22Rv1 (cell line): Measurements from ENCODE around the gene PTPRD.

Experiments used
- H3K27ac ChIP-seq: fragments of 450-650 bp; 2 replicates; pipeline ENCODE4 v1.5.1; 2017
- CTCF ChIP-seq: fragments of 450-650 bp; IDR thresholded peaks from 2 replicates; pipeline ENCODE4 v1.5.1; 2017; ENCODE audit warnings: mild to moderate bottlenecking
- ZFX ChIP-seq: fragments of 450-650 bp; IDR thresholded peaks from 2 replicates; pipeline ENCODE4 v1.6.1; 2017; ENCODE audit warnings: antibody characterized with exemption, borderline replicate concordance

PTPRD gene

DNA sequence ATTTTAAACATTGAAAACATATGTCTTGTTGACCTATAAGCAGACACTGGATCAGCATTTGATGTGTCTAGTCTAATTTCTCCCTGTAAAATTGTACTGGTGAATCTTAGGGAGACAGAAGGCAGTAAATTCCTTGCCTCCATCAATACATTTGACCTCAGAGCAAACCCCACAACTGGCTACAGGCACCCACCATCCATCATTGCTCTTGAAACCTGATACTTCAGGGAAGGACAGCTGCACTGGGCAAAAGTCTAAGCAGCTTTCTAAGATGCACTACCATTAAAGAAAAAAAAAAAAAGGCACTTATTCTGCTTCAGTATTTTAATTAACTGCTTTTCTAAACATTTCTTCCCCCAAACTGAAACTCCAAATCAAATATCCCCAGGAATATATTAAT, 1761.9 kb downstream of the PTPRD start:
- no peak overlapping the region for H3K27ac ChIP-seq
- no peak for TF ChIP-seq ZFX
- no peak for TF ChIP-seq CTCF

GRCh38 chr9:8845808-8846207, 1767.0 kb downstream of the PTPRD start:
- no peak for TF ChIP-seq ZFX
- no peak for TF ChIP-seq CTCF

DNA sequence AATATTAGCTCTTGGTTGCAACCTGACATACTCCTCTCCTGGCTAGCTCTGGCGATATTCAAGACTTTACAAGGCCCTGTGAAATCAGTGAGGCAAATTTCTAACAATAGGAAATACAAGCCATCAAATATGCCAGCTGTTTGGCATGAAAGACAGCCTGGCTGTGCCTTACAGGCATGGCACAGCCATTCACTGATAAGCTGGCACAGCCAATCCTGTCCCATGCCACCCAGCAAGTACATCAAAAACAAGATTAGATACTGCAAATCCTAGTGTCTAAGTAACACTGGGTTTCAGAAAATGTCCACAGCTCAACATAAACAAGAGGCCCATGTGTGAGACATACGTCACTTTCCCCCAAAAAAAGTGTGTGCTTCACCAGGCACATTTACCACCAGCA, 1767.4 kb downstream of the PTPRD start:
- no peak overlapping the region for H3K27ac ChIP-seq
- TF ChIP-seq ZFX (no peak), CTCF (no peak)

More at GRCh38 chr9:8845808-8846207, 1767.0 kb downstream of the PTPRD start:
- H3K27ac ChIP-seq, result no peak overlapping the region

DNA sequence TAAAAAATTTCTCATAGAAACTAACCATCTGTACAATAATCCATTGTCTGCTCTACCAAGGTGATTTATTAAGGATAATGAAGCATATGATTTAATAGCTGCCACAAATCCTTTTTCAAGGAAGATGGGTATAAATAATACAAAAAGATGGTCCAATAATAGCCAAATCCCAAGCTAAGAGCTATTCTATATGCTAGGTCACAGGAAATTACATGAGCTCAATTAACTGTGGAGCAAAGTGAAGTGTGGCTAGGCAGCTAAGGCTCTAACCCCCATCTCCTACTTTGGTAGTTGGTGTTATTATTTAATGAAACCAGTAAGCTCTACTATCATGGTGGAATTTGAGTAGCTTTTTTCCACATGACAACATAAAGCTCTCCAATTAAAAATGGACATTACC, 1768.3 kb downstream of the PTPRD start:
- no peak overlapping the region for H3K27ac ChIP-seq
- TF ChIP-seq CTCF (no peak), ZFX (no peak)

DNA sequence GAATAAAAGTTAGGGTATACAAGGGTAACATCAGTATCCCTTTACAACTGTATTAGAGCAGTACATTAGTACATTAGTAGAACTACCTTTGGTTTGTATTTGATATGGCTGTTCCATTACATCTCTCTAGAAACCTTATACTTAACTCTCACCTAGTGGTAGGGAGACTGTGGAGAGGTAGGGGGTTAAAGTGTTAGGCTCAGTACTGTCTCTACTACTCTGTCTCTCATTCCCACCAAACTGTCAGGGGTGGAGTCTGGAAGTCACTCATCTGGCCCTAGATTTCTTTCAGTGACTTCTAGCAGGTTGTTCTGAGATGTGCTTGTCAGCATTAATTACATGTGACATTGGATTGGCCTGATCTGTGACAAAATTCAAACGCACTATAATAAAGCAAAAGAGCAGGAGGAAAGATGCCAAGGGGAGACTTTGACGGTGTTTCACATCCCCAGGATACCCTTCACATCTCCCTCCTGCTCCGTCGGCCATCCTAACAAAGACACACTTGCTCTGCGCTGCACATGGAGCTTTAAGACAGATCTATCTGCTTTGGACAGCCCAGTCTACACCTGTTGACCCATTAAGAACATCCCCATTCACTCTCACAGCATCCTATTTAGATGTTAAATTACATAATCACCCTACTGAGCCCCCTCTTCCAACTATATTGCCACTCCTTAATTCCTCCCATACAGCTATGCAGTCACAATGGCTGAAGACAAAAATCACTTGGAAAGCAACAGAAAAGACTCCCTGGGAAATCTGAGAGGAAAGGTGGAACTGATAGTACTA, 1770.2 kb downstream of the PTPRD start:
- TF ChIP-seq CTCF (no peak), ZFX (no peak)

GRCh38 chr9:8838136-8838535, 1774.7 kb downstream of the PTPRD start:
- TF ChIP-seq CTCF (no peak), ZFX (no peak)
- no peak overlapping the region for H3K27ac ChIP-seq

More for the DNA sequence above, 1770.2 kb downstream of the PTPRD start:
- H3K27ac ChIP-seq, result no peak overlapping the region

DNA sequence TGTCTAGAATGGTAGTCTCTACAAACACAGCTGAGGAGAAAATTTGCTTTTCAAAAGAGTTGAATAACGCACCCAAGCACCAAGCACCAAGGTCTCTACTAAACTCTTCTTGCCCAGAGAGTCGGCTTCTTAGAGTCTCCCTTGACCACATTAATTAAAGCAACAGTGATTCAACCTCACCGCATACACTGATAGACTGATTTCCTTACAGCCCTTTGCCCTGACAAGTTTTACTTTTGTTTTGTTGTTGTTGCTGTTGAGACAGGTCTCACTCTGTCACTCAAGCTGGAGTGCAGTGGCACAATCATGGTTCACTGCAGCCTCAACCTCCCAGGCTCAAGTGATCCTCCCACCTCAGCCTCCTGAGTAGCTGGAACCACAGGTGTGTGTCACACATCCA, 1777.5 kb downstream of the PTPRD start:
- no peak overlapping the region for H3K27ac ChIP-seq
- no peak for TF ChIP-seq CTCF
- no peak for TF ChIP-seq ZFX
